ENCODE results near the gene MACROD2. TPM values are rescaled to one million over a fixed set of nuclear protein-coding genes. Genes with fewer than 3 reads are reported as not detected.

Gene MACROD2
- total RNA-seq, 1 experiment from 2014 or later, result 1.4 TPM

DNA sequence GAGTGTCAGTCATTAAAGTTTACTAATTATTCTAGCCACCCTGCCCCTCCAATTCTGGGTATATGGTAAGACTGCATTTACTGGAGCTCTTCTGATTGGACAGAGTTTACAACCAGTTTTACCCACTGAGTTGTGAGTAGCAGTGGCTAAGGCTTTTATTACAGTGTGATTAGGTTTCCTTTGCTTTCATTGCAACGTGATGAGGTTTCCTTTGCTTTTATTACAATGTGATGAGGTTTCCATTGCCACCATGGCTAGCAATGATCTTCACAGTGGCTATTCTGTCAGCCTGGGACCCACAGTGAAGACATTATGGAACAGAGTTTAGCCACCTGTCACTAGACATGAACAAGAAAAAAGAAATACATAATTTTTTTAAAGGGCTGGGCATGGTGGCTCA lies 1052.3 kb downstream of the MACROD2 start:
- ChIA-PET CTCF (no interaction called here), POLR2A (ENCODE audit: low non-redundant PET) (no interaction called here)

DNA sequence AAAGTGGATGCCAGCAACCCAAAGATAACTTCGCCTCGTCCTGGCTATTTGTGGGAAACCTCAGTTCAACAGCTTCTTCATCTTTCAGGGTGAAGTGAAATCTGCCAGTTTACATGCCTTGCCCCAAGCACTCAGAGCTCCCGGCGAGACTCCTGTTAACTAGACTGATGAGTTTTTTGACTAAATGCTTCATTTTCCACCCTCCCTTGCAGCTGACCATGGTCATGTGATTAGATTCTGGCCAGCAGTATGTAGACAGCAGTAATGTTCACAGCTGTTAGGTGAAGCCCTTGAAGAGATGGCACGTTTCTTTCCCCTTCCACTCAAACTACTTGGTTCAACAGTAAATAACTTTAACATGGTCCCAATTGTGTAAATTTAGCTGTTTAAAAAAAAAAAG lies 1060.9 kb downstream of the MACROD2 start:
- H3K27ac ChIP-seq (ENCODE audit: low read depth, low read length, poor library complexity, severe bottlenecking), result no peak overlapping the region
- no TSS peak for BruUV-seq (replicated peaks)
- CTCF ChIA-PET, result no interaction called here

More for the DNA sequence above, 1052.3 kb downstream of the MACROD2 start:
- Histone ChIP-seq H3K4me3 (ENCODE audit: low read depth, low read length, poor library complexity, severe bottlenecking) (no peak overlapping the region), H3K27ac (ENCODE audit: low read depth, low read length, poor library complexity, severe bottlenecking) (no peak overlapping the region), H3K36me3 (ENCODE audit: insufficient read depth, low read length, poor library complexity, severe bottlenecking) (no peaks in the 10 kb centered on the region), H3K9me3 (ENCODE audit: low read depth, low read length, poor library complexity, severe bottlenecking) (no peaks in the 10 kb centered on the region), H3K4me1 (ENCODE audit: insufficient read depth, low read length, poor library complexity, severe bottlenecking) (no peaks in the 10 kb centered on the region), H3K27me3 (replicated peaks; ENCODE audit: insufficient read depth, low read depth, low read length, poor library complexity) (no peaks in the 10 kb centered on the region)
- DNase-seq (ENCODE audit: low spot score), result no peak
- TF ChIP-seq, protein P1, sequence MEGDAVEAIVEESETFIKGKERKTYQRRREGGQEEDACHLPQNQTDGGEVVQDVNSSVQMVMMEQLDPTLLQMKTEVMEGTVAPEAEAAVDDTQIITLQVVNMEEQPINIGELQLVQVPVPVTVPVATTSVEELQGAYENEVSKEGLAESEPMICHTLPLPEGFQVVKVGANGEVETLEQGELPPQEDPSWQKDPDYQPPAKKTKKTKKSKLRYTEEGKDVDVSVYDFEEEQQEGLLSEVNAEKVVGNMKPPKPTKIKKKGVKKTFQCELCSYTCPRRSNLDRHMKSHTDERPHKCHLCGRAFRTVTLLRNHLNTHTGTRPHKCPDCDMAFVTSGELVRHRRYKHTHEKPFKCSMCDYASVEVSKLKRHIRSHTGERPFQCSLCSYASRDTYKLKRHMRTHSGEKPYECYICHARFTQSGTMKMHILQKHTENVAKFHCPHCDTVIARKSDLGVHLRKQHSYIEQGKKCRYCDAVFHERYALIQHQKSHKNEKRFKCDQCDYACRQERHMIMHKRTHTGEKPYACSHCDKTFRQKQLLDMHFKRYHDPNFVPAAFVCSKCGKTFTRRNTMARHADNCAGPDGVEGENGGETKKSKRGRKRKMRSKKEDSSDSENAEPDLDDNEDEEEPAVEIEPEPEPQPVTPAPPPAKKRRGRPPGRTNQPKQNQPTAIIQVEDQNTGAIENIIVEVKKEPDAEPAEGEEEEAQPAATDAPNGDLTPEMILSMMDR (conservative IDR thresholded peaks at IDR 0.05; ENCODE audit: low read depth, low read length), result no peak
- TF ChIP-seq EZH2 (IDR thresholded peaks at IDR 0.05; ENCODE audit: borderline replicate concordance, low read depth, low read length, poor library complexity, severe bottlenecking), result no peak
- intact Hi-C loops (cut with micrococcal nuclease; ENCODE audit: unreplicated experiment), result no loop called here
- BruUV-seq (replicated peaks), result no TSS peak

DNA sequence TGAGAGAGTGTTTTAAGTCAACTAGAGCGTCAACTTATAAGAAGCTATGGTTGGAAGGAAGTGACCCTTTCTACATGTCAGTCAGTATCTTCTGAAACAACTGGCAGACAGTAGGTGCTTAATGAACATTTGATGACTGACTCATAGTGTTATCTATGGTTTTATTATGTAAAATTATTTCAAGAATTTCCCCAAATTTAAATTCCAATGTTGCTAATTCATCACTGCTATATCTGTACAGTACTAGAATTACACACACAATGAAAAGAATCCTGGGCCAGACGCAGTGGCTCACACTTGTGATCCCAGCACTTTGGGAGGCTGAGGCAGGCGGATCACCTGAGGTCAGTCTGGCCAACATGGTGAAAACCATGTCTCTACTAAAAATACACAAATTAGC lies 1063.5 kb downstream of the MACROD2 start:
- no peak for DNase-seq (ENCODE audit: low spot score)
- POLR2A ChIA-PET (ENCODE audit: low non-redundant PET), result no interaction called here
- no peaks in the 10 kb centered on the region for H3K36me3 ChIP-seq (ENCODE audit: insufficient read depth, low read length, poor library complexity, severe bottlenecking)
- H3K9me3 ChIP-seq (ENCODE audit: low read depth, low read length, poor library complexity, severe bottlenecking), result peaks cover under 1% of the 10 kb centered on the region
- no peaks in the 10 kb centered on the region for H3K4me1 ChIP-seq (ENCODE audit: insufficient read depth, low read length, poor library complexity, severe bottlenecking)
- H3K4me3 ChIP-seq (ENCODE audit: low read depth, low read length, poor library complexity, severe bottlenecking), result no peak overlapping the region
- no peak overlapping the region for H3K27ac ChIP-seq (ENCODE audit: low read depth, low read length, poor library complexity, severe bottlenecking)
- CTCF ChIA-PET, result no interaction called here
- intact Hi-C loops (cut with micrococcal nuclease; ENCODE audit: unreplicated experiment), result loop anchor here (5.0 kb wide), 1 partner anchor 102 kb away; no protein-coding TSS in a partner anchor
- H3K27me3 ChIP-seq (replicated peaks; ENCODE audit: insufficient read depth, low read depth, low read length, poor library complexity), result no peaks in the 10 kb centered on the region
- no peak for TF ChIP-seq EZH2 (IDR thresholded peaks at IDR 0.05; ENCODE audit: borderline replicate concordance, low read depth, low read length, poor library complexity, severe bottlenecking)
- TF ChIP-seq, protein P1 (conservative IDR thresholded peaks at IDR 0.05; ENCODE audit: low read depth, low read length), result no peak
- no TSS peak for BruUV-seq (replicated peaks)

More for the DNA sequence above, 1060.9 kb downstream of the MACROD2 start:
- H3K9me3 ChIP-seq (ENCODE audit: low read depth, low read length, poor library complexity, severe bottlenecking), result peaks cover 9% of the 10 kb centered on the region
- no peak for DNase-seq (ENCODE audit: low spot score)
- no peak overlapping the region for H3K4me3 ChIP-seq (ENCODE audit: low read depth, low read length, poor library complexity, severe bottlenecking)
- POLR2A ChIA-PET (ENCODE audit: low non-redundant PET), result no interaction called here
- intact Hi-C loops (cut with micrococcal nuclease; ENCODE audit: unreplicated experiment), result loop anchor here (5.0 kb wide), 1 partner anchor 99 kb away; no protein-coding TSS in a partner anchor
- TF ChIP-seq, protein P1 (conservative IDR thresholded peaks at IDR 0.05; ENCODE audit: low read depth, low read length), result no peak
- TF ChIP-seq EZH2 (IDR thresholded peaks at IDR 0.05; ENCODE audit: borderline replicate concordance, low read depth, low read length, poor library complexity, severe bottlenecking), result no peak
- H3K4me1 ChIP-seq (ENCODE audit: insufficient read depth, low read length, poor library complexity, severe bottlenecking), result no peaks in the 10 kb centered on the region
- H3K36me3 ChIP-seq (ENCODE audit: insufficient read depth, low read length, poor library complexity, severe bottlenecking), result no peaks in the 10 kb centered on the region
- H3K27me3 ChIP-seq (replicated peaks; ENCODE audit: insufficient read depth, low read depth, low read length, poor library complexity), result no peaks in the 10 kb centered on the region
